ENCODE data around the gene NPY4R2. TPM values are rescaled to one million over a fixed set of nuclear protein-coding genes. Genes with fewer than 3 reads are reported as not detected.
"Not testable (repeated sequence)": the region's sequence is repeated elsewhere in the genome, so short reads cannot be mapped to it uniquely, and the experiment has no call there.

The NPY4R2 gene
- not detected for polyA plus RNA-seq (2012; ENCODE audit: insufficient read depth, insufficient read length)

- not testable (repeated sequence) for DNase-seq (ENCODE audit: low read depth, low spot score); H3K4me3 ChIP-seq (ENCODE audit: low read length)
Observed at GRCh38 chr10:47918475-47918874, at the start of gene NPY4R2. Gene NPY4R2 (plus strand): TSS chr10:47918662. CDS start chr10:47921988, 3,326 bp downstream.

DNA sequence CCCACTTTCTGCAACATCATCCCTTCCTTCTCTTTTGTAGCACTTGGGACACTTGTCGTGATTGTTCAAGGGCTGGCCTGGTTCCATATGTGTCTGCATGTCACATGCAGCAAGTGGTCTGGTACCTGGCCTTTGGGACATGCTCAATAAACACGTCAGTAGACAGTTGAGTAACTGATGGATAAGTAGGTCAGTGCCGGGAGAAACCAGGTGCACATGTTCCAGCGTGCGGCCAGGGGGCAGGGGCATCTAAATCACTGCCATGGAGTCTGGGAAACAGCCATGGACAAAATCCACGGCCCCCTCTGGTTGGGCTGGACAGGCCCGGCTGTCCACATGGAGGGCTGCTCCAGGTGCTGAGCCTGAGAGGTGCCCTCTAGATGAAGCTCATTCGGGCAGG is 47.6 kb upstream of the NPY4R2 start:
- not testable (repeated sequence) for DNase-seq (ENCODE audit: low read depth, low spot score); H3K4me3 ChIP-seq (ENCODE audit: low read length)

DNA sequence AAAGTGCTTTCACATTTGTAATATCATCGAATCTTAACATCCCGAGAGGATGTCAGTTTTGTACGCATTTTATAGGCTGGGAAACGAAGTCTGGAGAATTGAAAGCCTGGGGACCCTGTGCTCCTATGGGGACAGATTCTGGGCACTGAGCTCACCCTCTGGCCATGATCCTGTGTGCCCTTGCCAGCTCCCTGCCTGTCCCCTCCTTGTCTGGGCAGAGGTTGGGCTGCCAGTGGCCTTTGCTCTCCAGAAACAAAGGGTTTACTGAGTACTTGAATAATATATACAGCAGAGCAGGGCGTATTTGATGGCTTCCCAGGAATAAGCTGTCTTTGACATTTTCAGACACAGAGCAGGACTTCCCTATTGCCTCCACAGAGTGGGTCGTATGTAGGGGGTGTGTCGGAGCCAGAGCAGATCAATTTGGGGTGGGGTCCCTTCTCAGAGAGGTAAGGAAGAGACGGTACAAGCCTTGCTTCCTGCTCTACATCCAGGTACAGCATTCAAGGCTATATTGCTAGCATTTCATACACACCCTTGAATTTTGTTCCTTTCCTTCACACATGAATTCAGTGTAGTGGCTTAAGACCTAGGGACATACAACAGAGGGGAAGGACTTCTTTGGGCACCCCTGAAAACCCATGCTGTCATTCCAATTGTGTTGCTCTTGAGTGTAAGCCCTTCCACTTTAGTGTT is 46.8 kb upstream of the NPY4R2 start:
- not testable (repeated sequence) for H3K4me3 ChIP-seq (ENCODE audit: low read length); DNase-seq (ENCODE audit: low read depth, low spot score)

DNA sequence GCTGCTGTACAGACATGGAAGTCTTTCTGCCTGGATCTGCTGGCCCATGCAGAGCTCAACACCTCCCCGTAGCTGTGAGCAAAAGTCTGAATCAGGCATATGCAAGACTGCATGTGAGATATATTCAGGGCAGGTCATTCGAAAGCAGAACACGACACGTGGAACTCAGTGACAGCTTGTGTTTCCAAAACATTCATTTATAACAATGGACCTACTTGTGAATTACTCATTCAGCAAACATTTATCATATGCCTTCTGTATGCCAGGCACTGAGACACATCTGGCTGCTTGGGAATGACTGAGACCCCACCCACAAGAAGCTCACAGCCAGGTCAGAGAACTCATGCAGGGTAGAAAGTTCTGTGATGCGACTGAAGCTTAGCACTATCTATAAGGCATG is 46.2 kb upstream of the NPY4R2 start:
- not testable (repeated sequence) for DNase-seq (ENCODE audit: low read depth, low spot score); H3K4me3 ChIP-seq (ENCODE audit: low read length)

DNA sequence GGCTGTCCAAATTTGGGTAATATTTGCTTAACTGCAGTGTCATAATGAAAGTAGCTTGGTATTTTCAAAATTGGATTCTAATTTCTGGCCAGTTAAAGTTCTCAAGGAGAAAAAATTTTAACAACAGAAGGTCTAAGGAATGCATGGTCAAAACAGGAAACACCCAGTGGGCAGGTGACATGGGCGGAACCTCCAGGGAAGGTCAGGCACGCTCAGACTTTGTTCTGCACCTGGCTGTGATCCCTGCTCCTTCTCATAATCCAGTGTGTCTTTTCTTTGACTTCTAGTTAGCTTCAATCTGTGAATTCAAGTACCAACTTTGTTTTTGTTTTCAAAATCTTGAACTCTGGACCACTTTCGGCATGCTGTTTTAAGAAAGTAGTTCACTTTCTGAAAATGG is 34.2 kb upstream of the NPY4R2 start:
- DNase-seq (ENCODE audit: low read depth, low spot score); H3K4me3 ChIP-seq (ENCODE audit: low read length): not testable (repeated sequence)

- DNase-seq (ENCODE audit: low read depth, low spot score); H3K4me3 ChIP-seq (ENCODE audit: low read length): not testable (repeated sequence)
Observed at GRCh38 chr10:47884934-47885333, 33.5 kb upstream of the NPY4R2 start.

- not testable (repeated sequence) for H3K4me3 ChIP-seq (ENCODE audit: low read length)
Observed at GRCh38 chr10:47886356-47886755, 32.1 kb upstream of the NPY4R2 start.

GRCh38 chr10:47886827-47887226 is 31.6 kb upstream of the NPY4R2 start:
- not testable (repeated sequence) for H3K4me3 ChIP-seq (ENCODE audit: low read length); DNase-seq (ENCODE audit: low read depth, low spot score)

More at GRCh38 chr10:47886356-47886755, 32.1 kb upstream of the NPY4R2 start:
- DNase-seq (ENCODE audit: low read depth, low spot score), result not testable (repeated sequence)

DNA sequence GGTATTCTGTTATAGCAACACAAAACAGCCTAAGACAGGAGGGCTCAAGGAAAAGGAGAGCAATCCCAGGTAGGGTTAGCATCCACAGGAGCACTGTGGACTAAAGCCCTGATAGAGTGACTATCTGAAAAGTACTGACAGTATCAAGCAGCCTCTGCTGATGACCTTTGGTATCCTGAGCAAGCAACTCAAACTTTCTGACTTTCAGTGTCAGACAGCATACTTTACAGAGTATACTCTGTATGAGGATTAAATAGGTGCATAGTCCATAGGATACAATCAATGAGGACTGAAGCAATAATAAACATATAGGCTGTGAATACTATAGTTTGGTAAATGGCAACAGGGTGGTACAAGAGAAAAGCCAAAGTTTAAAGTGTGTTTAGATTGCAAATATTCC is 27.7 kb upstream of the NPY4R2 start:
- not testable (repeated sequence) for H3K4me3 ChIP-seq (ENCODE audit: low read length); DNase-seq (ENCODE audit: low read depth, low spot score)

GRCh38 chr10:47892494-47893261 is 25.8 kb upstream of the NPY4R2 start:
- DNase-seq (ENCODE audit: low read depth, low spot score), result not testable (repeated sequence)

GRCh38 chr10:47894571-47894970 is 23.9 kb upstream of the NPY4R2 start:
- DNase-seq (ENCODE audit: low read depth, low spot score); H3K4me3 ChIP-seq (ENCODE audit: low read length): not testable (repeated sequence)

More at GRCh38 chr10:47892494-47893261, 25.8 kb upstream of the NPY4R2 start:
- not testable (repeated sequence) for H3K4me3 ChIP-seq (ENCODE audit: low read length)

GRCh38 chr10:47897813-47898212 is 20.6 kb upstream of the NPY4R2 start:
- H3K4me3 ChIP-seq (ENCODE audit: low read length); DNase-seq (ENCODE audit: low read depth, low spot score): not testable (repeated sequence)

- not testable (repeated sequence) for H3K4me3 ChIP-seq (ENCODE audit: low read length); DNase-seq (ENCODE audit: low read depth, low spot score)
Observed at GRCh38 chr10:47909333-47909732, 9.1 kb upstream of the NPY4R2 start.

DNA sequence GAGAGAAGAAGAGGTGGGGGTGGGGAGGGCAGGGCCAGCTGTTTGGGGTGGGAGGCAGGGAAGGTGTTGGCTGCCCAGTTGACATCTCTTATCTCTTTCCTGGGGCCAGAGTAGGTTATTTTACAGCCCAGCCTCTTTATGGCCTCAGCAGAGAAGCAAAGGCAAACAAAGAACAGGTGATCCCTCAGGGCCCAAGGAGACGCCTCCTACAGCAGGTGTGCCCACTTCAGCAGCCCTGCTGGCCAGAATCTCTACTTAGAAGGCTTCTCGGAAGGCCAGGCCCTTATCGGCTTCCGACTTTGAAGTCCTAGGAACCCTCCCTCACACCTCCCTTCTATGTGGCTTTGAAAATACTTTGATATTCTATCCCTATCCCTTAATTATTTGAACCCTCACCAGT is 8.0 kb upstream of the NPY4R2 start:
- DNase-seq (ENCODE audit: low read depth, low spot score); H3K4me3 ChIP-seq (ENCODE audit: low read length): not testable (repeated sequence)

DNA sequence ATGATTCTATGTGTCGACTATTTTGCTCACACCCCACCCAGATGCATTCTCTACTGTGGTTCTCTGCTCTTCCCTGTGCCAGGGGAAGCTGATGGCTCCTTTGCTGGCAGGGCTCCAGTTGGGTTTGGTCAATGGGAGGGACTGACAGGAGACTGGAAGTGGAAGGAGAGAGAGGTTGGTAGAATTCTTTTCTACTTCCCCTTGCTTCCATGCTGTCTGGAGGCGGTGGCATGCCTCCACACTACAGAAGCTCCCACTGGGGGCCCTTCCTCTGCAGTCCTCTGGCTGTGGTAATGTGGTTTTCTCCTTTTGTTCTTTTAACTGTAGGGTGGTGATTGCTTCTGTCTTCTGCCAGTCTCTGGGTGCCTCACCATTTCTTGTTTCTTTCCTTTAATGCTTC is 4.4 kb upstream of the NPY4R2 start:
- not testable (repeated sequence) for H3K4me3 ChIP-seq (ENCODE audit: low read length); DNase-seq (ENCODE audit: low read depth, low spot score)

- DNase-seq (ENCODE audit: low read depth, low spot score); H3K4me3 ChIP-seq (ENCODE audit: low read length): not testable (repeated sequence)
Observed at GRCh38 chr10:47915849-47916548, 2.5 kb upstream of the NPY4R2 start.

GRCh38 chr10:47920610-47921009 is 2.1 kb downstream of the NPY4R2 start:
- H3K4me3 ChIP-seq (ENCODE audit: low read length); DNase-seq (ENCODE audit: low read depth, low spot score): not testable (repeated sequence)

DNA sequence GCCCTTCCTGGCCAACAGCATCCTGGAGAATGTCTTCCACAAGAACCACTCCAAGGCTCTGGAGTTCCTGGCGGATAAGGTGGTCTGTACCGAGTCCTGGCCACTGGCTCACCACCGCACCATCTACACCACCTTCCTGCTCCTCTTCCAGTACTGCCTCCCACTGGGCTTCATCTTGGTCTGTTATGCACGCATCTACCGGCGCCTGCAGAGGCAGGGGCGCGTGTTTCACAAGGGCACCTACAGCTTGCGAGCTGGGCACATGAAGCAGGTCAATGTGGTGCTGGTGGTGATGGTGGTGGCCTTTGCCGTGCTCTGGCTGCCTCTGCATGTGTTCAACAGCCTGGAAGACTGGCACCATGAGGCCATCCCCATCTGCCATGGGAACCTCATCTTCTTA is 4.0 kb downstream of the NPY4R2 start:
- H3K4me3 ChIP-seq (ENCODE audit: low read length); DNase-seq (ENCODE audit: low read depth, low spot score): not testable (repeated sequence)

DNA sequence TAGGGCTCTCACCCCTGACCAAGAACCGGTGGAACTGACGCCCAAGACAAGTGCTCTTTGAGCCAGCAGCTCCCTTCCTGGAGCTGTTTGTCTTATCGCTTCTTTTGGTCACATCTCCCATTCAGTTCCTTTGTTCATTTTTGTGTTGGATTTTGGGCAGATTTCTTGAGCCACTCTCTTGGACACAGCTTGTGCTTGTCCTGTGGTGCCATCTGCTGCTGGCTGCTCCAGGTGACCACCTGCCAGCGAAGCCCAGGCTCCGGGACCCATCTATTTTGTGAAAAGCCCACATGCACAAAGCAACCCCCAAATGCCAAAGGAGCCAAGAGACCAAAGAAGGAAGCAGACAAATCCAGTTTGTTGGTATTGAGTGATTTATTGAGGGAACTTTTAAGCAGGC is 6.2 kb downstream of the NPY4R2 start:
- not testable (repeated sequence) for H3K4me3 ChIP-seq (ENCODE audit: low read length); DNase-seq (ENCODE audit: low read depth, low spot score)

All from Jurkat, Clone E6-1 (cell line).